Measurements from ENCODE around the gene GUF1.

The GUF1 gene, protein sequence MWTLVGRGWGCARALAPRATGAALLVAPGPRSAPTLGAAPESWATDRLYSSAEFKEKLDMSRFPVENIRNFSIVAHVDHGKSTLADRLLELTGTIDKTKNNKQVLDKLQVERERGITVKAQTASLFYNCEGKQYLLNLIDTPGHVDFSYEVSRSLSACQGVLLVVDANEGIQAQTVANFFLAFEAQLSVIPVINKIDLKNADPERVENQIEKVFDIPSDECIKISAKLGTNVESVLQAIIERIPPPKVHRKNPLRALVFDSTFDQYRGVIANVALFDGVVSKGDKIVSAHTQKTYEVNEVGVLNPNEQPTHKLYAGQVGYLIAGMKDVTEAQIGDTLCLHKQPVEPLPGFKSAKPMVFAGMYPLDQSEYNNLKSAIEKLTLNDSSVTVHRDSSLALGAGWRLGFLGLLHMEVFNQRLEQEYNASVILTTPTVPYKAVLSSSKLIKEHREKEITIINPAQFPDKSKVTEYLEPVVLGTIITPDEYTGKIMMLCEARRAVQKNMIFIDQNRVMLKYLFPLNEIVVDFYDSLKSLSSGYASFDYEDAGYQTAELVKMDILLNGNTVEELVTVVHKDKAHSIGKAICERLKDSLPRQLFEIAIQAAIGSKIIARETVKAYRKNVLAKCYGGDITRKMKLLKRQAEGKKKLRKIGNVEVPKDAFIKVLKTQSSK

GRCh38 chr4:44678094-44679041 lies at the start of gene GUF1:
TSS of gene GUF1 (plus strand) at chr4:44678420. CDS start at chr4:44678623, 203 bp downstream.
- DNase-seq (ENCODE audit: low read depth in 3 of 3): peak; percentile 83 to 85 (median 83)

DNA sequence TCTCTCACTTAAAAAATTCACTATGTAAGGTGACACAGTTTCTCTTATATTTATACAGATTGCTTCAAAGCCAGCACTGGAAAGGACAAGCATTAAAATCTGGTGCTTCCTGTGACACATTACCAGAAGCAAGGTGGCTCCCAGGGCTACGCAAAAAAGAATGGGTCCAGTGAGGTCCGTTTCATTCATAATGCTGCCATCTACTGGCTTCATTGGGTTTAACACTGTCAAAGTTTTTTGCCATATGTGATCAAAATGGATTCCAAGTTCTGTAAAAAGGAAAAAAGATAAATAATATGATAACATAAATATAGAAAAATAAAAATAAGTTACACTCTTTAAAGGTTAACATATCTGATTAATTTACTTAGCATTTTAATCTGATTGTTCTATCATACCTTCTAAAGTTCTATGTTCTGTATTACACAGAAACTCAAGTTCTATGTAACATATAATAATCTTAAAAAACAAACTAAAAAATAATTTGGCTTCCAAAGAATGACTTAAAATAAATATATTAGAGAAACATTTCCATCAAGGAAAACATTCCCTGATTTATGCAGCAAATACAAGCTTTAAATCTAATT lies 48.8 kb upstream of the GUF1 start:
- DNase-seq (ENCODE audit: low read depth in 3 of 3): peak; percentile 6 to 15 (median 6)

- no peak for DNase-seq (ENCODE audit: low read depth in 3 of 3)
These were observed 46.1 kb upstream of the GUF1 start for GRCh38 chr4:44632089-44632488.

DNA sequence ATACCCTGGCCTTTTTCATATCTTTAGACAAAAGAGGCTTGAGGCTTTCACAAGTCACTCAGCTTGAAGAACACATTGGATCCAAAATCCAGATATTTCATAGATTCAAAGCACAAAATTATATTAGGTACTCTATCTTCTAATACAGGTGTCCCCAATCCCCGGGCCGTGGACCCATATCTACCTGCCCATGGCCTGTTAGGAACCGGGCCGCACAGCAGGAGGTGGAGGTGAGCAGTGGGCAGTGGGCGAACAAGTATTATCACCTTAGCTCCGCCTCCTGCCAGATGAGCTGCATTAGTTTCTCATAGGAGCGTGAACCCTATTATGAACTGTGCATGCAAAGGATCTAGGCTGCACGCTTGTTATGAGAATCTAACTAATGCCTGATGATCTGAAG lies 45.5 kb upstream of the GUF1 start:
- no peak for DNase-seq (ENCODE audit: low read depth in 3 of 3)

DNA sequence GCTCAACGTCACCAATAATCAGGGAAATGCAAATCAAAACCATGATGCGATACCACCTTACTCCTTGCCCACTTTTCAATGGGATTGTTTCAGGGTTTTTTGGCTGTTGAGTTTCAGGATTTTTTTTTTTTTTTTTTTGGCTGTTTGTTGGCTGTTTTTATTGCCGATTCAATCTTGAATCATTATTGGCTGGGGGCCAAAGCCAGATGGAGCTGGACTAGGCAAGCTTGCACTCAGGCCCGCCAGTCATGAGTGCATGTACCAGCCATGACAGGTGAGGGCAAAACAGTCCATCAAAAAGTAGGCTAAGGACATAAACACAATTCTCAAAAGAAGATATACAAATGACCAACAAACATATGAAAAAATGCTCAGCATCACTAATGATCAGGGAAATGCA lies 40.1 kb upstream of the GUF1 start:
- DNase-seq (ENCODE audit: low read depth in 3 of 3): no peak

- no peak for DNase-seq (ENCODE audit: low read depth in 3 of 3)
These were observed 32.1 kb upstream of the GUF1 start for GRCh38 chr4:44646151-44646550.

DNA sequence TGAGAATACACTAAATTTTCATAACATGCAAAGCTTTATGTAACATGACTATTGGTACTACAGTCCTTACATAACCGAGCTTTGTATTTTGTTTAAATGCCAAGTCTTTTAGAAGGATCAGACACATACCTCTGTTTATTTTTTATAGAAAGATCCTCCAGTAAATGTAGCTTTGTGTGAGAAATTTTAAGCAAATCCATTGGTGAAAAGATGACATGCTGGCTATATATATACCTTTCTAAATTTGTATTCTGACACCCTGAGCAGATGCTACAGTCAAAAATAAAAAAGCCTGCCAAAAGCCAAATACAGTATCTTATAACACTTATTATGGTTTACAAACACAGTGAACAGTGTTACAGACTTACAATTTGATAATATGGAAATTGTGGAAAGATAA lies 26.8 kb upstream of the GUF1 start, which contains the start of gene YIPF7:
Gene YIPF7, minus strand, starts transcription at position 201 of the 400 bp plus-strand sequence. CDS start 1,525 bp downstream, outside the sequence.
- no peak for DNase-seq (ENCODE audit: low read depth in 3 of 3)

GRCh38 chr4:44652002-44652401 lies 26.2 kb upstream of the GUF1 start:
- DNase-seq (ENCODE audit: low read depth in 3 of 3): no peak

DNA sequence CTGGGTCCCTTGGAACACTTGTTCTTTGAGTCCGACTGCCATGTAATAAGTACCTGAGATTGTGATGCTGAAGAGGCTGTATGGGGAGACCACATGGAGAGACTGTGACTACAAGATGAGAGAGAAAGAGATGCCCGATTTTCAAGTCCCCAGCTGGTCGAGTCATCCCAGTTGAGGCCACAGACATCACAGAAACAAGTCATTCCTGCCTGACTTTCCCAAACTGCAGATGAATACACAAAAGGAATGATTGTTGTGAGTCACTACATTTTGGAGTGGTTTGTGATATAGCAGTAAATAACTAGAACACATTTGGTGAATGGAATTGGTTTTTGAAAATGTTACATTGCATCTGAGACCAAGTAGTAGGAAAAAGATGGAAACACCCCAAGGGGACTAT lies 17.8 kb upstream of the GUF1 start:
- DNase-seq (ENCODE audit: low read depth in 3 of 3): no peak

GRCh38 chr4:44661940-44662622 lies 16.1 kb upstream of the GUF1 start:
- DNase-seq (ENCODE audit: low read depth in 3 of 3): no peak

DNA sequence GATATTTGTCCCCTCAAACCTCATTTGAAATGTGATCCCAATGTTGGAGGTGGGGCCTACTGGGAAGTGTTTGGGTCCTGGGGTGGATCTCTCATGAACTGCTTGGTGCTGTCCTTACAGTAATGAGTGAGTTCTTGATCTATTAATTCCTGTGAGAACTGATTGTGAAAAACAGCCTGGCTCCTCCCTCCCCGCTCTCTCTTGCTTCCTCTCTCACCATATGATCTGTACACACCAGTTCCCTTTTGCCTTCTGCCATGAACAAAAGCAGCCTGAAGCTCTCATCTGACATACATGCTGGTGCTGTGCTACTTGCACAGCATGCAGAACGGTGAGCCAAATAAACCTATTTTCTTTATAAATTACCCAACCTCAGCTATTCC lies 15.6 kb upstream of the GUF1 start:
- DNase-seq (ENCODE audit: low read depth in 3 of 3): no peak

DNA sequence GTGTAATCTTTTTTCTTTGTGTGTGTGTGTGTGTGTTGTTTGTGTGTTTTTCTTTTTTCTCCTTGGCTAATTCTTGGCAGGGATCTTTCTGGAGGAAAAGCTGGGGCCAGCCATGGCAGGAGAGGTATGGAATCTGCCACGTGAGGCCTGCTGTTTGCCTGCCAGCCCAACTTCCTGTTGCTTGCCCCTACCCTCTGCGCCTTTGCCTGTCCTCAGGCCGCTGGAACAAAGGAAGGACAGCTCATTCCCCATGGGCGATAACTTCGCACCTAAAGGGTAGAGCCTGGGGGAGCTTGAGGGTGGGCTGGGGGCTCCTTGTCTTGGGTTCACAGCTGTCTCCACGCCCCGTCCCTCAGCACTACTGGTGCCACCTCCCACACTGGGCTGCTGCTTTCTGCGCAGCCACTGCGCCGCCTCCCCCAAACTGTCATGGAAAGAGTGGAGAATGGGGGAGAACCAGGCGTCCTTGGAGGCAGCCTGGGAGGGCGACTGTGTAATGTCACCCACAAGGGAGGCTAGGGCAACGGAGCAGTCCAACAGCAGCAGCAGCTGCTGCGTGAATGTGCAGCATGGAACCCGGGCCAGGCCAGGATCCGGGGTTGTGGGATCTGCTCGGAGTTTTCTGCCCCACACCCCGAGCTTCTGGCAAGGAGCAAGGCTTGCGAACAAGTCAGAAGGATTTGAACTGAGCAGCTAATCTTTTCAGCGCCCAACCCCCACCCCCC lies 14.5 kb upstream of the GUF1 start:
- DNase-seq (ENCODE audit: low read depth in 3 of 3): no peak

DNA sequence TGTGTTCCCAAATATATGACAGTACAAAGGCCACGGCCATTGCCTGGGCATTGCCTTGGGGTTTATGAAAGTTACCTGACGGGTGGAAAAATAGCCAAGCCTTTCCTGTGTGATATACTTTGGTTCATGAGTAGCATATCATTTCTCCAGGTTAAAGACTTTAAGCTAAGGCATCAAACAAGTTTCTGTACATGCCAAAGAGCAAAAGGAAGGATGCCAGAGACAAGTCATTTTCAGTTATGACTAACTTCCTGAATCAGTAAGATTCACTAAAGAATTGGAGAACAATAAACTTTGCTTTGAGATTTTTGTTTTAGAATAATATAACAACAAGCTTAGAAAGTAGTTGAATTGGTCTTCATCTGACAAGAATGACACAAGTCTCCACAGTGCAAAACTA lies 9.7 kb upstream of the GUF1 start:
- DNase-seq (ENCODE audit: low read depth in 3 of 3): no peak

DNA sequence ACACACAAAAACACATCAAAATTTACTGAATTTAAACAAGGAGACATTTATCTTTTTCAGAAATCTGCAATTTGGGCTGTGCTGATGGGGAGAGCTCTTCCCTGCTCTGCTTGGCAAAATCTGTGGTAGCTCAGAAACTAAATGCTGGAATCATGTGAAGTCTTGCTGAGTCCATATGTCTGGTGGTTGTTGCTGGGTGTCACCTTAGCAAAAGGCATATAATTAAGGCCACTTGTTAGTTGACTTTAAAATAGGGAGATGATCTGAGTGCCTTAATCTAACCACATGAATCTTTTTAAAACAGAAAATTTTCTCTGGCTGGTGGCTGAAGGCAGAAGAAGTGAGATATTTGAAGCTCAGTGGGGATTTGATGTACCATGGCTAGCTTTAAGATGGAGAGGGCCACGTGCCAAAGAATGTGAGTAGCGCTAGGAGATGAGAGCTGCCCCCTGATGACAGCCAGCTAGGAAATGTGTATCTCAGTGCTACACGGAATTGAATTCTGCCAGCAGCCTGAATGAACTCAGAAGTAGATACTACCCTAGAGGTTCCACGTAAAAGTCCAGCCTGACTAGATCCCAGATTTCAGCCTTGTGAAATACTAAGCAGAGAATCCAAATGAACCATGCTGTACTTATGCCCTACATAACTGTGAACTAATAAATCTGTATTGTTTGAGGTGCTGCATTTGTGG lies 7.6 kb upstream of the GUF1 start:
- DNase-seq (ENCODE audit: low read depth in 3 of 3): no peak

DNA sequence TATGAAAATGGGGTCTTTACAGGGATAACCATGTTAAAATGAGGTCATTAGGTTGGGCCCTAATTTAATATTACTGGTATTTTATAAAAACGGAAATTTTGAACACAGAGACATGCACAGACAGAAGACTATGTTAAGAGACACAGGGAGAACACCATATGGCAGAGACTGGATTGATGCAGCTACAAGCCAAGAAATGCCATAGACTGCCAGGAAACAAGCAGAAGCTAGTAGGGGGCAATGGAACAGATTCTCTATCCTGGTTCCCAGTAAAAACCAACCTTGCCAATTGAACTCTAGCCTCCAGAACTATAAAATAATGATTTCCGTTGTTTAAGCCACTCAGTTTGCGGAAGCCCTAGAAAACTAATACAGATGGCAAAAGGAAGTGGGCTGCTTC lies 6.6 kb upstream of the GUF1 start:
- no peak for DNase-seq (ENCODE audit: low read depth in 3 of 3)

DNA sequence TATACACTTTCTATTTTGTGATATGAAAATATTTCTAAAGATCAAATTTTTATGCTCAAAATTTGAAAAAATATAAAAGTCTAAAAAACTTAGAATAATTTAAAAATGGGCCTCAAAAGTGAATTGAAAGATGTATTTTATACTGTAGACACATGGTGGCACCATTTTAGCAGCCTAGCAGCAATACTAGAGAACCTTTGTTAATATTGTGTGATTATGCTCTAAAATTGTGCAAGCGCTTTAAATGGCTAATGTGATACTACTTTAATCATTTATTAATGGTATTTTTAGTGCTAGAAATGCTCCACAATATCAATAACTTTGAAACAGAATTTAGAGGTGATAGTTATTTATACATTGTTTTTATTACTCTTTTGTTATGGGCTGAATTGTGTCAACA lies 3.7 kb upstream of the GUF1 start:
- no peak for DNase-seq (ENCODE audit: low read depth in 3 of 3)

DNA sequence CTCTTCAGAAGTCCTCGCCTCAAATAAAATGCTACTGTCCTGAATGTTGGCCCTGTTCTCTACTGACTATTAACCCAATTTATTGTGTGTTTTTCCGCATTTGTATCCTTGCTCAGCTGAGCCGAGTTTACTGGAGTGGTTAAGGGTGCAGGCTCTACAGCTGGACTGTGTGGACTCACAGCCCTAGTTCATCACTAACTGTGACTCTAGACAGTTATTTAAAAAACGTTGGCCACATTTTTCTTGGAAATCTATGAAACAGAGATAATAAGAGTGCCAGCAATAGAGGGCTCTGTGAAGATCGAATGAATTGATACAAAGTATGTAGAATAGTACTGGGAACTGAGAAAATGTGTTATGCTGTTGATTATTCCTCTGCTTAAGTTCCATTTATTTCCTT lies 2.9 kb upstream of the GUF1 start:
- DNase-seq (ENCODE audit: low read depth in 3 of 3): no peak

- DNase-seq (ENCODE audit: low read depth in 3 of 3): no peak
These were observed 840 bp downstream of the GUF1 start for GRCh38 chr4:44679060-44679459.

DNA sequence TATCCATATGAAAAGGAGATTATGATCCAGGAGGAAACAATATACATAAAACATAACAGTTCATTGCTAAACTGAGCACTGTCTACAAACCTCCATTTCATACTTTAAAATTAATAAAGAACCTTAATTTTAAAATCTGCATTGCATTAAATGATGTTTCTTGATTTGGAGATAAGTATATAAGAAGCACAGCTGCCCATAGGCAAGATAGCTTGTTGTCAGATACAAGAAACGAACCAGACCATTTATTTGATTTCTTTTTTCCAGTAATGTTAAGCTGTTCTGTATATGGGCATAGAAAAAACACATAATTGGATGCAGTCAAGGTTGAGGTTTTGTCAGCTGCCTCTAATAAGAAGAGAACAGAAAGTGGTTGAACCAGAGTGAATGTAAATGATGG lies 6.4 kb downstream of the GUF1 start:
- DNase-seq (ENCODE audit: low read depth in 3 of 3): no peak

- no peak for DNase-seq (ENCODE audit: low read depth in 3 of 3)
These were observed 22.2 kb downstream of the GUF1 start for GRCh38 chr4:44700427-44700826.
